Endothelial cell of umbilical vein (primary cell): ENCODE measurements around the gene ATP6V0D1. TPM values are rescaled to one million over a fixed set of nuclear protein-coding genes. Genes with fewer than 3 reads are reported as not detected.

Experiments
- BruUV-seq: library from RNA; stranded (reverse); fragments of 400-500 nt; replicated peaks from 2 replicates; lab custom pipeline; 2021; lab: Mats Ljungman, UMichigan
- CTCF ChIA-PET: fragments of 300-600, 350-600 bp; sonication (Branson Sonifier 250); formaldehyde crosslinking; loops from one replicate; lab custom pipeline; 2021; ENCODE audit warnings: antibody characterized with exemption, inconsistent platforms; lab: Charles Lee
- POLR2A ChIA-PET: fragments of 300-600, 350-600 bp; sonication (Branson Sonifier 250); formaldehyde crosslinking; loops from one replicate; lab custom pipeline; 2021; ENCODE audit warnings: antibody characterized with exemption, inconsistent platforms; lab: Charles Lee
- DNase-seq: peaks from one replicate; pipeline ENCODE4 v3.0.0-alpha.2; 2011; ENCODE audit warnings: low read depth, low spot score
- FAIRE-seq: peaks from 2 replicates; lab custom pipeline; 2011; peaks lifted over from hg19 to GRCh38; lab: Jason Lieb, UNC
- H2AFZ ChIP-seq: 2 replicates; pipeline ENCODE4 v1.6.0; 2012; ENCODE audit warnings: low read depth, low read length, control low read depth, inconsistent platforms
- H3K27ac ChIP-seq: 2 replicates; pipeline ENCODE4 v1.5.1; 2011; ENCODE audit warnings: low read depth, mild to moderate bottlenecking, control low read depth, low read length, moderate library complexity; ENCODE audit not compliant: insufficient read depth
- H3K27me3 ChIP-seq, 2 experiments: 2 replicates each; pipeline versions ENCODE4 v1.6.0 to v1.6.1; 2011; ENCODE audit warnings: low read length in 2 of 2, mixed read lengths in 1 of 2; ENCODE audit not compliant: control insufficient read depth in 2 of 2, insufficient read depth in 2 of 2
- H3K36me3 ChIP-seq, 2 experiments: 2 replicates in 1 of 2; 3 replicates in 1 of 2; pipeline ENCODE4 v1.5.1; 2011; ENCODE audit warnings: low read length in 2 of 2, mild to moderate bottlenecking in 1 of 2, moderate library complexity in 1 of 2; ENCODE audit not compliant: control insufficient read depth in 2 of 2, insufficient read depth in 2 of 2; ENCODE audit errors: extremely low read depth in 1 of 2
- H3K4me1 ChIP-seq: 3 replicates; pipeline ENCODE4 v1.5.1; 2011; ENCODE audit warnings: mild to moderate bottlenecking, low read length; ENCODE audit not compliant: control insufficient read depth, insufficient read depth; ENCODE audit errors: extremely low read depth
- H3K4me2 ChIP-seq: 2 replicates; pipeline ENCODE4 v1.6.1; 2011; ENCODE audit warnings: low read length, control low read depth, mixed read lengths; ENCODE audit not compliant: insufficient read depth
- H3K4me3 ChIP-seq, 3 experiments: fragments of 200-600 bp in 1 of 3; sonication (generic), shearing (Covaris generic) in 1 of 3; replicated peaks in 1 of 3; 2 replicates each; pipeline ENCODE4 v1.5.1; 2011 to 2016; ENCODE audit warnings: control low read depth in 3 of 3, low read length in 3 of 3, mild to moderate bottlenecking in 2 of 3, inconsistent platforms in 1 of 3, low read depth in 1 of 3, moderate library complexity in 1 of 3; ENCODE audit not compliant: insufficient read depth in 1 of 3
- H3K79me2 ChIP-seq: 2 replicates; pipeline ENCODE4 v1.6.0; 2012; ENCODE audit warnings: low read length, inconsistent platforms; ENCODE audit not compliant: control insufficient read depth, insufficient read depth
- H3K9ac ChIP-seq: replicated peaks from 2 replicates; pipeline ENCODE3; 2011; ENCODE audit warnings: low read length, control low read depth; ENCODE audit not compliant: insufficient read depth; ENCODE audit errors: extremely low read depth
- H3K9me1 ChIP-seq: replicated peaks from 3 replicates; pipeline ENCODE4 v1.6.0; 2011; ENCODE audit warnings: mild to moderate bottlenecking, low read length; ENCODE audit not compliant: control insufficient read depth, insufficient read depth; ENCODE audit errors: extremely low read depth
- H3K9me3 ChIP-seq: replicated peaks from 2 replicates; pipeline ENCODE4 v1.5.1; 2012; ENCODE audit warnings: low read length, inconsistent platforms; ENCODE audit not compliant: control insufficient read depth, insufficient read depth
- H4K20me1 ChIP-seq: replicated peaks from 2 replicates; pipeline ENCODE3; 2011; ENCODE audit warnings: mild to moderate bottlenecking, low read length; ENCODE audit not compliant: control insufficient read depth, insufficient read depth; ENCODE audit errors: extremely low read depth
- CTCF ChIP-seq, 2 donors: IDR thresholded peaks; 1 replicate in 1 of 2; 2 replicates in 1 of 2; pipeline ENCODE4 v1.5.1; 2011; ENCODE audit warnings: low read length in 2 of 2, mild to moderate bottlenecking in 2 of 2, moderate library complexity in 2 of 2, control low read depth in 1 of 2, inconsistent platforms in 1 of 2, low read depth in 1 of 2; ENCODE audit not compliant: insufficient read depth in 1 of 2; ENCODE audit errors: extremely low read depth in 1 of 2
- EZH2 ChIP-seq: IDR thresholded peaks from 2 replicates; pipeline ENCODE4 v1.6.1; 2012; ENCODE audit warnings: borderline replicate concordance, low read depth, mild to moderate bottlenecking, moderate library complexity, low read length, inconsistent platforms; ENCODE audit not compliant: severe bottlenecking
- FOS ChIP-seq: IDR thresholded peaks from 2 replicates; pipeline ENCODE4 v1.6.1; 2011; ENCODE audit warnings: mild to moderate bottlenecking, low read length, moderate library complexity, borderline replicate concordance; ENCODE audit not compliant: insufficient read depth
- GATA2 ChIP-seq: IDR thresholded peaks from 2 replicates; pipeline ENCODE4 v1.7.0; 2011; ENCODE audit warnings: low read depth, mild to moderate bottlenecking, moderate library complexity, mixed read lengths, low read length; ENCODE audit not compliant: insufficient read length, insufficient read depth
- JUN ChIP-seq: IDR thresholded peaks from 2 replicates; pipeline ENCODE4 v1.6.1; 2011; ENCODE audit warnings: borderline replicate concordance, low read depth; ENCODE audit not compliant: insufficient read length, insufficient read depth
- MAX ChIP-seq: IDR thresholded peaks from 2 replicates; pipeline ENCODE4 v1.6.1; 2011; ENCODE audit not compliant: insufficient read depth, insufficient read length
- MYC ChIP-seq: IDR thresholded peaks from one replicate; pipeline ENCODE4 v1.6.1; 2011; ENCODE audit warnings: mild to moderate bottlenecking, low read depth, low read length
- POLR2A ChIP-seq: IDR thresholded peaks from 2 replicates; pipeline ENCODE4 v1.6.1; 2012; ENCODE audit warnings: low read depth, mild to moderate bottlenecking, control low read depth, low read length
- POLR2AphosphoS5 ChIP-seq: IDR thresholded peaks from 2 replicates; pipeline ENCODE4 v1.6.1; 2012; ENCODE audit warnings: low read depth, mild to moderate bottlenecking, control low read depth, low read length, moderate library complexity; ENCODE audit not compliant: insufficient read depth
- dilution Hi-C: fragments of 300-500 bp; cut with MboI; formaldehyde crosslinking; loops from one replicate; pipeline ENCODE4 v1.15.0; 2019; ENCODE audit warnings: low sequenced_read_pairs; ENCODE audit not compliant: extremely low pct_ligation_motif_present
- intact Hi-C: fragments of 100-400 bp; cut with micrococcal nuclease; formaldehyde crosslinking; loops from one replicate; pipeline ENCODE4 v1.10.0; 2022
- polyA plus RNA-seq, 4 experiments: library from polyadenylated mRNA; depleted of rRNA in 3 of 4; stranded (reverse) in 3 of 4; unstranded in 1 of 4; fragments of >200 nt; gene quantifications; 2 replicates each; pipeline versions ENCODE4 v1.2.1 to v1.2.3, GENCODE V29; 2011 to 2012; ENCODE audit warnings: missing spikeins in 1 of 4
- total RNA-seq: library from RNA; stranded (reverse); gene quantifications from 2 replicates; pipeline ENCODE4 v1.2.3, GENCODE V29; 2021

The ATP6V0D1 gene
- total and polyA plus RNA-seq, 2 donors (not counting 3 experiments of a cell fraction or from before 2014, with no cell fraction given) = 82.8 to 232 TPM

- dilution Hi-C loops = no loop called here
- no peaks in the 10 kb centered on the region for H3K4me1 ChIP-seq
- no peak overlapping the region for H3K9ac ChIP-seq
- H4K20me1 ChIP-seq = no peaks in the 10 kb centered on the region
- H3K4me3 ChIP-seq = no peak overlapping the region
- H3K9me1 ChIP-seq = no peaks in the 10 kb centered on the region
- intact Hi-C loops = no loop called here
- DNase-seq (no peak), FAIRE-seq (no peak)
- H3K9me3 ChIP-seq = no peaks in the 10 kb centered on the region
- no peak for TF ChIP-seq POLR2AphosphoS5
- no peak for TF ChIP-seq CTCF (IDR thresholded peaks at IDR 0.05; ENCODE audit: extremely low read depth in 1 of 2, insufficient read depth in 1 of 2, low read depth in 1 of 2, low read length in 2 of 2)
- TF ChIP-seq MAX = no peak
- no peak for TF ChIP-seq JUN
- TF ChIP-seq GATA2 = no peak
- no peak for TF ChIP-seq EZH2
- no peak for TF ChIP-seq FOS
- no peak for TF ChIP-seq POLR2A
- TF ChIP-seq MYC = no peak
- H3K27me3 ChIP-seq = peaks cover 20 to 33% of the 10 kb centered on the region in 2 experiments
- no peak overlapping the region for H3K4me2 ChIP-seq
- ChIA-PET CTCF (interaction anchor here (0.9 to 9.0 kb wide), 5 partner anchors 11 to 163 kb away, joined by 3 to 201 read pairs (median 4); no protein-coding TSS in a partner anchor), POLR2A (no interaction called here)
- no peaks in the 10 kb centered on the region for H3K79me2 ChIP-seq
- no peak overlapping the region for H3K27ac ChIP-seq
- H2AFZ ChIP-seq = no peak overlapping the region
- BruUV-seq = no TSS peak
- no peaks in the 10 kb centered on the region for H3K36me3 ChIP-seq
Observed at GRCh38 chr16:67423611-67424260, 57.2 kb downstream of the ATP6V0D1 start.
